OCI-LY7 (cell line): ENCODE results near the gene MPL. TPM values are rescaled to one million over a fixed set of nuclear protein-coding genes. Genes with fewer than 3 reads are reported as not detected.

ENCODE experiments used
- BruUV-seq: library from RNA; stranded (reverse); fragments of 400-500 nt; replicated peaks from 2 replicates; lab custom pipeline; 2021; lab: Mats Ljungman, UMichigan
- CTCF ChIA-PET: fragments of 300-600 bp; sonication (Branson Sonifier 250); formaldehyde crosslinking; loops from one replicate; lab custom pipeline; 2022; ENCODE audit warnings: antibody characterized with exemption; ENCODE audit not compliant: unreplicated experiment; lab: Charles Lee
- POLR2A ChIA-PET: fragments of 300-600 bp; sonication (Branson Sonifier 250); formaldehyde crosslinking; loops from one replicate; lab custom pipeline; 2022; ENCODE audit warnings: antibody characterized with exemption; lab: Charles Lee
- DNase-seq: peaks from one replicate; pipeline ENCODE4 v3.0.0-alpha.2; 2015; ENCODE audit warnings: low spot score
- H2AFZ ChIP-seq: fragments of 200-600 bp; sonication (generic), shearing (Covaris generic); 2 replicates; pipeline ENCODE4 v1.6.1; 2014; ENCODE audit warnings: mild to moderate bottlenecking, antibody characterized with exemption, low read length, moderate library complexity
- H3K27ac ChIP-seq: fragments of 200-600 bp; sonication (generic); 2 replicates; pipeline ENCODE4 v1.5.1; 2014; ENCODE audit warnings: mixed run types, low read depth, mild to moderate bottlenecking, moderate library complexity, low read length, inconsistent platforms; ENCODE audit not compliant: poor library complexity, severe bottlenecking
- H3K36me3 ChIP-seq: fragments of 200-600 bp; sonication (generic); 2 replicates; pipeline ENCODE4 v1.6.1; 2014; ENCODE audit warnings: mild to moderate bottlenecking, antibody characterized with exemption, low read length, moderate library complexity, mixed read lengths; ENCODE audit not compliant: insufficient read depth
- H3K4me1 ChIP-seq: fragments of 200-600 bp; sonication (generic); 2 replicates; pipeline ENCODE4 v1.5.1; 2014; ENCODE audit warnings: mild to moderate bottlenecking, low read length; ENCODE audit not compliant: insufficient read depth, poor library complexity, severe bottlenecking
- H3K4me2 ChIP-seq: fragments of 200-600 bp; sonication (generic); 2 replicates; pipeline ENCODE4 v1.6.1; 2014; ENCODE audit warnings: mild to moderate bottlenecking, low read length
- H3K4me3 ChIP-seq: fragments of 200-600 bp; sonication (generic); 2 replicates; pipeline ENCODE4 v1.5.1; 2014; ENCODE audit warnings: mild to moderate bottlenecking, low read depth, low read length; ENCODE audit not compliant: poor library complexity, severe bottlenecking
- H3K79me2 ChIP-seq: fragments of 200-600 bp; sonication (generic); 2 replicates; pipeline ENCODE4 v1.6.1; 2016; ENCODE audit warnings: low read depth, mild to moderate bottlenecking, low read length, moderate library complexity, mixed read lengths; ENCODE audit not compliant: insufficient read depth
- H3K9me2 ChIP-seq: fragments of 200-600 bp; sonication (generic); 2 replicates; pipeline ENCODE4 v1.6.1; 2016; ENCODE audit warnings: mild to moderate bottlenecking, low read length, mixed read lengths; ENCODE audit not compliant: insufficient read depth
- H3K9me3 ChIP-seq: fragments of 200-600 bp; sonication (generic); 2 replicates; pipeline ENCODE4 v1.6.1; 2014; ENCODE audit warnings: mild to moderate bottlenecking, mixed run types, low read length, mixed read lengths
- H4K20me1 ChIP-seq: fragments of 200-600 bp; sonication (generic); 2 replicates; pipeline ENCODE4 v1.6.1; 2014; ENCODE audit warnings: mild to moderate bottlenecking, antibody characterized with exemption, low read length, moderate library complexity, mixed read lengths; ENCODE audit not compliant: insufficient read depth
- CTCF ChIP-seq: fragments of 200-600 bp; sonication (generic); conservative IDR thresholded peaks from 2 replicates; pipeline ENCODE4 v1.5.1; 2014; ENCODE audit warnings: mild to moderate bottlenecking, antibody characterized with exemption, low read length, moderate library complexity, mixed read lengths
- EZH2phosphoT487 ChIP-seq: fragments of 200-600 bp; sonication (generic); IDR thresholded peaks from 2 replicates; pipeline ENCODE4 v1.6.1; 2018; ENCODE audit warnings: low read depth, borderline replicate concordance, mild to moderate bottlenecking, mixed run types, antibody characterized with exemption, low read length, moderate library complexity, mixed read lengths
- intact Hi-C: fragments of 100-400 bp; cut with micrococcal nuclease; formaldehyde crosslinking; loops from one replicate; pipeline ENCODE4 v1.10.0; 2022; ENCODE audit not compliant: unreplicated experiment
- total RNA-seq, 2 experiments: library from RNA; depleted of rRNA in 1 of 2; stranded (reverse); fragments of >200 nt in 1 of 2; shearing (Covaris generic) in 1 of 2; gene quantifications; 2 replicates each; pipeline ENCODE4 v1.2.3, GENCODE V29; 2014 to 2022

MPL gene
- total RNA-seq, 2 experiments from 2014 or later = not detected

DNA sequence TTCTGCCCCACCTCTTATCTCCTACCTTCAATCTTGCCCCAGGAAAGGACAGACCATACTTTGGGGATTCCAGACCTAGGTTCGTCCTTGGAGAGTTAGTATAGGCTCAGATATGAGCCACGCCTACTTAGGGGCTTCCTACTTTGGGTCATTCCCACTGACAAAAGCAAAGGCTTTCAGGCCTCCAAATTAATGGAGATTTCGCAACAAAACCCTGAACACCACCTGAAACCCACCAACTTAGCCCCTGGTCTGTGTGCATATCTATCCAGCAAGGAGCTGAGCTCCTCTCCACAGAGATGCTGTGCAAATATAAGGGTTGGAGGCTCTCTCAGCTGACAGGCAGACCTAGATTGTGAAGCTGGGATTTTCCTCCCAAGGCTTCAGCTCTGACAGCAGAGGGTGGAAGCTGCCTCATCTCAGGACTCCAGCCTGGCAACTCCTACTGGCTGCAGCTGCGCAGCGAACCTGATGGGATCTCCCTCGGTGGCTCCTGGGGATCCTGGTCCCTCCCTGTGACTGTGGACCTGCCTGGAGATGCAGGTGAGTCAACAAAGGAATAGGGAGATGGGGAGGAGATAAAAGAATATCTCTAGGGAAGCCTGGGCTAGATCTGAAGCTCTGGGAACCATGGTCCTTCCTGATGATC lies 2.1 kb downstream of the MPL start:
- H3K36me3 ChIP-seq = no peaks in the 10 kb centered on the region
- TF ChIP-seq EZH2phosphoT487 = no peak
- no peak for TF ChIP-seq CTCF
- no peaks in the 10 kb centered on the region for H4K20me1 ChIP-seq
- no peaks in the 10 kb centered on the region for H3K4me1 ChIP-seq
- ChIA-PET CTCF (no interaction called here), POLR2A (no interaction called here)
- no peaks in the 10 kb centered on the region for H3K9me2 ChIP-seq
- no peak for DNase-seq
- no peak overlapping the region for H3K27ac ChIP-seq
- H3K4me3 ChIP-seq = no peak overlapping the region
- intact Hi-C loops = no loop called here
- H3K79me2 ChIP-seq = no peaks in the 10 kb centered on the region
- H2AFZ ChIP-seq = no peak overlapping the region
- no peak overlapping the region for H3K4me2 ChIP-seq
- BruUV-seq = no TSS peak
- H3K9me3 ChIP-seq = no peaks in the 10 kb centered on the region

DNA sequence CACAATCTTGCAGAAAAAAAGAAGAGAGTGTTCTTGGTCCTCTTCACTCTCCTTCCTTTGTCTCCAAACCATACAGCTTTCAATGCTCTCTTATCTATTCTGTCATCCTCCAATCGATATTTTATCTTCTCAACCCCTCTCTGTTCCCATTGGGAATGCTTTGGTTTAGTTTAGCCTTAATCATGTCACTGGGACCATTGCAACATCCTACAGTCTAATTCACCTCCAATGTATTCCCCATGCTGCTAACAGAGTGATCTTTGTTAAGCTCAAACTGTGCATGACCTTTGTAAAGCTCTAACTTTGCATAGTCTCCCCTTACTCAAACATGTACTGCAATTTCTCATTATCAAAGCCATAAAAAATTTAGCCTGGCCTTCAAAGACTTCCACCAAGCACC lies 2.9 kb downstream of the MPL start:
- TF ChIP-seq EZH2phosphoT487 (no peak), CTCF (no peak)
- H3K36me3 ChIP-seq = no peaks in the 10 kb centered on the region
- POLR2A ChIA-PET = no interaction called here
- intact Hi-C loops = no loop called here
- no peak overlapping the region for H2AFZ ChIP-seq
- H3K4me2 ChIP-seq = no peak overlapping the region
- no peaks in the 10 kb centered on the region for H3K9me3 ChIP-seq
- DNase-seq = no peak
- H3K27ac ChIP-seq = no peak overlapping the region
- no peaks in the 10 kb centered on the region for H3K4me1 ChIP-seq
- no peak overlapping the region for H3K4me3 ChIP-seq
- no peaks in the 10 kb centered on the region for H3K9me2 ChIP-seq
- BruUV-seq = no TSS peak
- H3K79me2 ChIP-seq = no peaks in the 10 kb centered on the region
- no peaks in the 10 kb centered on the region for H4K20me1 ChIP-seq
- CTCF ChIA-PET = no interaction called here

DNA sequence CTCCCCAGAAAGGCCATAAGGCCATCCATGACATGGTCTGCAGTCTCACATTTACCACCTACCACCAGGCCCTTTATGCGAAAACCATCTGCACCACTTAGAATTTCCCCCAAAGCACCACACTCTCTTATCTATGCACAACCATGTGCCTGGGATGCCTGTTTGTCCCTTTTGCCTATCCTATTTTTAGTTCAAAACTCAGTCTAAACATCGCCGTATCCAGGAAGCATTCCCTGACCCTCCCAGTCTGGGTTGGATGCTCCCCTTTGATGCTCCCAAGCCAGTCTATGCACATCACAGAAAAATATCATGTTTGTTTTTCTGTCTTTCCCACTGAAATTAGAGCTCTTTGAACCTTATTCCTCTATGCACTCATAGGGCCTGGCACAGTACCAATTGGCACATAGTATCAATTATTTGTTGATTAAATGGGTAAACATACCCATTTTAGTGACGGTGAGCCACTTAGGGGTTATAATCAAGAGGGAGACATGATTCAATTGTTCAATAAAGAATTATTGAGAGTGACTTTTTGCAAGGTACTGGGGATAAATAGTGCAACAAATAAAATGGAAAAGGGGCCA lies 6.7 kb downstream of the MPL start:
- intact Hi-C loops = no loop called here
- CTCF ChIA-PET = no interaction called here
- DNase-seq = no peak
- H3K9me3 ChIP-seq = no peaks in the 10 kb centered on the region
- H3K27ac ChIP-seq = no peak overlapping the region
- H2AFZ ChIP-seq = no peak overlapping the region
- H3K4me1 ChIP-seq = peaks cover 5% of the 10 kb centered on the region
- TF ChIP-seq CTCF = no peak
- no peak for TF ChIP-seq EZH2phosphoT487
- H3K9me2 ChIP-seq = no peaks in the 10 kb centered on the region
- no peaks in the 10 kb centered on the region for H3K36me3 ChIP-seq
- no TSS peak for BruUV-seq
- POLR2A ChIA-PET = no interaction called here
- H4K20me1 ChIP-seq = no peaks in the 10 kb centered on the region
- H3K4me3 ChIP-seq = no peak overlapping the region
- H3K4me2 ChIP-seq = no peak overlapping the region
- H3K79me2 ChIP-seq = no peaks in the 10 kb centered on the region
